HL-60/S4 treated with phorbol 12-myristate 13-acetate at 8.2 ng/mL for 4 days and 3 days (cell line): ENCODE measurements around the gene PPM1F.
"Not testable (repeated sequence)": the region's sequence is repeated elsewhere in the genome, so short reads cannot be mapped to it uniquely, and the experiment has no call there.

Experiments used
- in situ Hi-C: fragments of 300-500 bp; cut with MboI; formaldehyde crosslinking; loops from 2 replicates; pipeline ENCODE4 v1.15.0; 2022; ENCODE audit warnings: low sequenced_read_pairs

The PPM1F gene

DNA sequence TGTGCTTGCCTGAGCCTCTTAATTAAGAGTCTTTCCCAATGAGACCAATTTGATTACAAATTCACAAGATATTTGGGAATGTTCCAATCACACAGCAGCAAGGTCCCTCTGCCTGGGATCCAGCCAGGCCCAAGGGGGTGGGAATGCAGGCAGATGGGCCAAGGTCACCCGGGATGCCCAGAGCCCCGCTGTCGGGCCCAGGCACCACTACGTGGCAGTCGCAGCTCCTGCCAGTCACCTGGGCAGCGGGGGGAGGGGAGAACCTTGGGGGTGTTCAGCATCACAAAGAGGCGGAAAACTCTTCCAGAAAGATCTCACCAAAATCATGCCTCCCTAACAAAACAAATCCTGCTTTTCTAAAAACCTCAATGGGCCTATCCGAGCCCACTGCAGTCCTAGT lies 30.9 kb downstream of the PPM1F start:
- in situ Hi-C loops: no loop called here

- in situ Hi-C loops: no loop called here
These were observed 31.4 kb downstream of the PPM1F start for GRCh38 chr22:21921184-21921721.

DNA sequence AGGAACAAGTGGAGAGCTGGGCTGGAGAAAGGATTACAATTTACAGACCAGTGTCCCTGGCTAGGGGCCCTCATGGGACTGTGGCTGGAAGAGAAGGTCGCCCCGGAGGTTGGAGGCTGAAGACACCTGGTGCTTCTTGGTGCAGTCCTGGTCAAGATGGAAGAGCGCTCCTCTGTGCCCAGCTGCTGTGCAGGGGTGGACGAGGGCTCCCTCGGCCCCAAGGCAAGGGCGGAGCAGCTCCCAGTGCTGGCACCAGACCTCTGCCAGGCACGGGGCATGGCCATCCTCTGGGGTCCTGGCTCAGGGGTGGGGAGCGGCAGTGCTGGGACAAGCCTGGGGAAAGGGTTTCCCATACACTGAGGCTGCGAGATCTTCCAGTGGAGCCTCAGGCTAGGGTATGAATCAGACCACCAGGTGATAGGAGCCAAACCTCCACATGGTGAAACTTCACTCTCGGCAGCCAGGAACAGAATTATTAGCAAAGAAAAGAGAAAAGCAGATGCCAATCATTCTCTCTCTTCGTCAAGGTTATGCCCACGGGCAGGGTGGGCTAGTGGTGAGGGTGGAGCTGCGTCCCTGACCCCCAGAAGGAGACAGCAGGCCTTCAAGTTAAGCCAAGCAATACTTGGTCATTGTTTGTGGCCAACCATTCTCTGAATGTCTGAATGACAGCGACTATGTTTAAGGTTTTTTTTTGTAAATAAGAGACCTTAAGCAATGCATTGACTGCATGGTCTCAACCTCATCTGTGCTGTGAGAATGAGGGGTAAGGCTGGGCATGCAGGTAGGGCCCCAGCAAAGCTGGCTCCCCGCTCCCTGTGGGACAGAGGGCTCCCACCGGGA lies 32.1 kb downstream of the PPM1F start:
- in situ Hi-C loops: no loop called here

GRCh38 chr22:21919526-21920307 lies 32.9 kb downstream of the PPM1F start:
- in situ Hi-C loops: no loop called here

DNA sequence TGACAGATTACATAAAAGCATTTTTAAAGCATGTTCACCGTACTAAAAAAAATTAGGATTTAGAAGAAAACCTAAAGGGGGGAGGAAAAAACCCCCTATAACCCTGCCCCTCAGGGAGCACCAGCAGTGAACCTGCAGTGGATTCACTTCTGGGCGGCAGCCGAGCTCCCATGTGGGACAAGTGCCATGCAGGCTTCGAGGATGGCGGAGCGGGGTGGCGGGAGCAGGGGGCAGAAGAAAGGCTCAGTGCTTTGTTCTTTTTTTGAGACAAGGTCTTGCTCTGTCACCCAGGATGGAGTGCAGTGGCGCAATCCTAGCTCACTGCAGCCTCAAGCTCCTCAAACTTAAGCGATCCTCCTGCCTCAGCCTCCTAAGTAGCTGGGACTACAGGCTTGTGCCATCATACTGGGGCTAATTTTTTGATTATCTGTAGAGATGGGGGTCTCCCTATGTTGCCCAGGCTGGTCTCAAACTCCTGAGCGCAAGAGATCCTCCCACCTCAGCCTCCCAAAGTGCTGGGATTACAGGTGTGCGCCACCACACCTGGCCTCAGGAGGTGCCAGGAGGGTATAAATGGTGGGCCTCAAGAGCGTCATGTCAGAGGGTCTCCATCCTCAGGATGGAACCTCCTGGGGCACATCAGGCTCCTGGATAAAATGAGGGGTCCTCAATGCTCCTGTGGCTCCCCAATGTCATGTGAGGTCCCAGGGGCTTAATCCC lies 34.0 kb downstream of the PPM1F start:
- in situ Hi-C loops: no loop called here

- in situ Hi-C loops: no loop called here
These were observed 34.7 kb downstream of the PPM1F start for GRCh38 chr22:21917959-21918261.

DNA sequence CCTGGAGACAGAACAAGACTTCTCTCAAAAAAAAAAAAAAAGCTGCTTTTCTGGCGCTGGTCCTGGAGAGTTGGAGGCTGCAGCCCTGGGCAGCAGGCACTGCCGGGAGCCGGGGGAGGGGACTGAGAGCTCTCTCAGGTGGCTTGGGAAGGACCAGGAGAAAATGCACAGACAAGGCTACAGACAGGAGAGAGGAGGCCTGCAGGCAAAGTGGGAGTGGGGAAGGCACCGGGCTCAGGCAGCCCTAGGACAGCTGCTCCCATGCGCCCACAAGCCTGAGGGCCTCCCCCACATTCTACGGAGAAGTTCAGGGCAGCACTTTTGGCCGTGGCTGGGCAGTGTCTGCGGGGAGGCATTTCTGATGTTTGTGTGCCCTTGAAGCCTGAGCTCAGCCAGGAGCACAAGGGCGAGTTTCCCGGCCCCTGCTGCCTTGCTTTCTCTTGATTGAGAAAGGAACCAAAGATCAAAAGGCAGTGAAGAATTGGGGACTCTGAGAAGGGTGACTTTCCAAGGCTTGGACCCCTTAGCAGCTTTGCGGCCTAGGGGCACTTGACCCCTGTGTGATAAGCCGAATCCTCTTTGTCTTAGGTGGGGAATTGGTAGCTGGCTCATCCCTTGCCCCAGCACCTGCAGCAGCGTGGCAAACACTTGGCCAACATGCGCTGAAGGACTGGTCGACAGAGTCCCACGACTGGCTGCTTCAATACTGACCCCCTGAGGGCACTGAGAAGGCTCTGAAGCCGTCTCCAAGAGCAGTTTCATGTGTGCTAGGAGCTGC lies 35.3 kb downstream of the PPM1F start:
- in situ Hi-C loops: no loop called here

DNA sequence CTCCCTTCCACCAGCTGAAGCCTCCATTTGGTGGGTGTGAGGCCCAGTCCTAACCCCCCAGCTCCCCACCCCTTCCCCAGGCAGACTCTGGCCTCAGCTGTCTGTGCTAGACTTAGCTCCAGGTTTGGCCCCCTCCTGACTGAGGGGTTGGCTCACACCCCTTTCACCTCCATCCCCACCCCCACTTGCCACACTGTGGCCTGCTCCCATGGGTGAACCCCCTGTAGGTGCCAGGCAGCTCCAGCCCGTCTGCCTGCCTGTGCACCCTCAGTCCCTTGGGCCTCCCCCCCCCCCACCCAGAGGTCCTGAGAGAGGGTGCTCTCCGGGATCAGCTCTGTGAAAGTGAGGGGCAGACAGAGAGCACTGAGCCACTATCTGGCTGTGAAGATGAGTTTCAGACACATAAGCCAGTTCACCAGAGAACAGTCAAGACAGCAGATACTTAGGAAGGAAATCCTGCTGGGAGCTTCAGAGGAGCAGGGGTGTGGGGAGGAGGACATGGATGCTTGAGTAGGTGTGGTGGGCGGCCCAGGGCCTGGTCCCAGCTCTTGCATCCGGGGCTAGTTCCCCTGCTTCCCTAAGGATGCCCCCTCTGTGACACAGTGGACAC lies 36.2 kb downstream of the PPM1F start:
- in situ Hi-C loops: no loop called here

- in situ Hi-C loops: no loop called here
These were observed 36.9 kb downstream of the PPM1F start for GRCh38 chr22:21915624-21916308.

DNA sequence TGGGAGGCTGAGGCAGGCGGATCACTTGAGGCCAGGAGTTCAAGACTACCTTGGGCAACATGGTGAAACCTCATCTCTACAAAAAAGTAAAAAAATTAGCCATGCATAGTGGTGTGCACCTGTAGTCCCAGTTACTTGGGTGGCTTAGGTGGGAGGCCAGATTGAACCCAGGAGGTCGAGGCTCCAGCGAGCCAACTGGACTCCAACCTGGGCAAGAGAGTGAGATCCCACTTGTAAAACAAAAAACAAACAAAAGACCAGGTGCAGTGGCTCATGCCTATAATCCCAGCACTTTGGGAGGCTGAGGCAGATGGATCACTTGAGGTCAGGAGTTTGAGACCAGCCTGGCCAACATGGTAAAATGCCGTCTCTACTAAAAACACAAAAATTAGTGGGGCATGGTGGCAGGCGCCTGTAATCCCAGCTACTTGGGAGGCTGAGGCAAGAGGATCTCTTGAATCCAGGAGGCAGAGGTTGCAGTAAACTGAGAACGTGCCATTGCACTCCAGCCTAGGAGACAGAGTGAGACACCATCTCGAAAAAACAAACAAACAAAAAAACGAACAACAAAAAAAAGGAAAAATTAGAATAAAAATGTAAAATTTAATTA lies 38.5 kb downstream of the PPM1F start:
- in situ Hi-C loops: not testable (repeated sequence)

DNA sequence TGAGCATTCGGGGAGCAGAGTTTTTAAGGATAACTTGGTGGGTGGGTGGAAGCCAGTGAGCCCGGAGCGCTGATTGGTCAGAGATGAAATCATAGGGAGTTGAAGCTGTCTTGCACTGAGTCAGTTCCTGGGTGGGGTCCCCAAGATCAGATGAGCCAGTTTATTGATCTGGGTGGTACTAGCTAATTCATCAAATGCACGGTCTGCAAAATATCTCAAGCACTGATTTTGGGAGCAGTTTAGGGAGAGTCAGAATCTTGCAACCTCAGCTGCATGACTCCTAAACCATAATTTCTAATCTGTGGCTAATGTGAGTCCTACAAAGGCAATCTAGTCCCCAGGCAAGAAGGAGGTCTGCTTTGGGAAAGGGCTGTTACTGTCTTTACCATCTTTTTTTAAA lies 42.3 kb downstream of the PPM1F start:
- in situ Hi-C loops: not testable (repeated sequence)

GRCh38 chr22:21909871-21910270 lies 42.8 kb downstream of the PPM1F start:
- in situ Hi-C loops: no loop called here

DNA sequence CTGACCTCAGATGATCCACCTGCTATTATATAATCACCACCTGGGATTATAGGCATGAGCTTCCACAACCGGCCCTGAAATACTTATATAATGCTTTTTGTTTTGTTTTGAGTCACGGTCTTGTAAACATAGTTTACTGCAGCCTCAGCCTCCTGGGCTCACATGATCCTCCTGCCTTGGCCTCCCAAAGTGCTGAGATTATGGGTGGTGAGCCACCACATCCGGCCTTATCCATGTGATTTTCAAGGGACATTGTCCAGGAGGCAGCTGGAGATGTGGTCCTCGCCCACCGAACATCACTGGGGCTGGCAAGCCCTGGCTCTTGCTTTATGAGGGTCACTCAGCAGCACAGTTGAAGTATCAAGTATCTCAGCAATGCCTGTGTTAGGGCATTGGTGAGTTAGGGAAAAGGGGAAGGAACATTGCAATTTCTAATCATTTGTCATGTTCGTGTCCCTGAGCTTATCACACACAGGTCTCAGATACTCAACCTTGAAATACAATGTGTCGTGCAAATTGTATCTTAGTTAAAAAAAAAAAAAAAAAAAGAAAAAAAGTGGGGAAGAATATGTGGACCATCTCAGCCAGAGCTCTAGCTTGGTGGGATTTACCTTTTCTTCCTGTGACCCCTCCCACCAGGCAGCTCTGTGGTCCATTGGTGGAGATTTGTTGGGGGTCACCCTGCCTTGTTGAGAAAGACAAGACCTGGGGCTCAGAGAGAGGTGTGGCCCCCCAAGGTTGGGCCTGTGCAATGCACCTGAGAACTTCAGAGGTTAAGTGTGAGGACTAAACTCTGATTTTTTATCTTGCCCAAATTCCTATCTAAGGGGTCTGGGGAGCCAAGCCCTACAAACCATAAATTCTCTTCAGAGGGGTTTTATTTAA lies 44.8 kb downstream of the PPM1F start:
- in situ Hi-C loops: no loop called here

- in situ Hi-C loops: not testable (repeated sequence)
These were observed 47.4 kb downstream of the PPM1F start for GRCh38 chr22:21905234-21905633.

GRCh38 chr22:21904250-21904789 lies 48.3 kb downstream of the PPM1F start:
- in situ Hi-C loops: no loop called here

DNA sequence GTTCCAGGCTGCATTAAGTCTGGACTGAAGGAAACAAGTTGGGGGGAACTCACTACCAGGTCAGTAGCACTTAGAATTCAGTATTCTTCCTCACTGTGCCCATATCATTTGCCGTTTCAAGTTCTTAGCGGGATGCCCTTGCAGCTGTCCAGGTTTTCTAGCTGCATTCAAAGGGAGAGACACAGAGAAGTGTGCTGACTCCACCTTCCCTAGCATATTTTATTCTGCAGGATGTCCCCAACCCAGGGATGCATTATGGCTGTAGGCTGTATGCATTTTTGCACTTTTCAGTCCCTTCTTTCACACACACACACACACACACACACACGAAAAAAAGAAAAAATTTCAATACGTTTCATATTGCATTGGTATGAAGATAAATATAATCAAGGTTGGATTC lies 49.4 kb downstream of the PPM1F start:
- in situ Hi-C loops: no loop called here

- in situ Hi-C loops: no loop called here
These were observed 50.2 kb downstream of the PPM1F start for GRCh38 chr22:21902296-21903087.
